OCI-LY1 (cell line): ENCODE results near the gene MACROD2.

Experiments used
- CTCF ChIP-seq: fragments of 200-600 bp; sonication (generic), shearing (Covaris generic); IDR thresholded peaks from 2 replicates; pipeline ENCODE4 v1.5.1; 2017; ENCODE audit warnings: mild to moderate bottlenecking, antibody characterized with exemption, low read length, moderate library complexity, mixed read lengths
- EZH2 ChIP-seq: fragments of 200-600 bp; sonication (generic), shearing (Covaris generic); IDR thresholded peaks from 2 replicates; pipeline ENCODE4 v1.8.0; 2017; ENCODE audit warnings: borderline replicate concordance, mixed run types, mild to moderate bottlenecking, antibody characterized with exemption, low read length, moderate library complexity, mixed read lengths

- TF ChIP-seq CTCF (no peak), EZH2 (no peak)
These were observed 445.9 kb downstream of the MACROD2 start for GRCh38 chr20:14441201-14441600.
